Adrenal gland (tissue), 5 donors: ENCODE data around the gene PCDHGA11.

Experiments used
- POLR2A ChIP-seq, 2 donors: fragments of 450-650 bp; IDR thresholded peaks; one replicate each; pipeline ENCODE4 v1.6.1; 2017; ENCODE audit warnings: antibody characterized with exemption in 2 of 2, mild to moderate bottlenecking in 2 of 2, moderate library complexity in 1 of 2
- TF ChIP-seq, protein P1 (sequence below), 6 experiments: fragments of 450-650 bp in 4 of 6; fragments of 200-600 bp in 2 of 6; sonication (generic) in 1 of 6; IDR thresholded peaks; 1 replicate in 5 of 6; 2 replicates in 1 of 6; pipeline versions ENCODE4 v1.5.1 to v1.8.0; 2016 to 2021; ENCODE audit warnings: antibody characterized with exemption in 6 of 6, mild to moderate bottlenecking in 2 of 6, moderate library complexity in 1 of 6
- donor health status: DM: no; HTN: no; CAD: no.

DNA sequence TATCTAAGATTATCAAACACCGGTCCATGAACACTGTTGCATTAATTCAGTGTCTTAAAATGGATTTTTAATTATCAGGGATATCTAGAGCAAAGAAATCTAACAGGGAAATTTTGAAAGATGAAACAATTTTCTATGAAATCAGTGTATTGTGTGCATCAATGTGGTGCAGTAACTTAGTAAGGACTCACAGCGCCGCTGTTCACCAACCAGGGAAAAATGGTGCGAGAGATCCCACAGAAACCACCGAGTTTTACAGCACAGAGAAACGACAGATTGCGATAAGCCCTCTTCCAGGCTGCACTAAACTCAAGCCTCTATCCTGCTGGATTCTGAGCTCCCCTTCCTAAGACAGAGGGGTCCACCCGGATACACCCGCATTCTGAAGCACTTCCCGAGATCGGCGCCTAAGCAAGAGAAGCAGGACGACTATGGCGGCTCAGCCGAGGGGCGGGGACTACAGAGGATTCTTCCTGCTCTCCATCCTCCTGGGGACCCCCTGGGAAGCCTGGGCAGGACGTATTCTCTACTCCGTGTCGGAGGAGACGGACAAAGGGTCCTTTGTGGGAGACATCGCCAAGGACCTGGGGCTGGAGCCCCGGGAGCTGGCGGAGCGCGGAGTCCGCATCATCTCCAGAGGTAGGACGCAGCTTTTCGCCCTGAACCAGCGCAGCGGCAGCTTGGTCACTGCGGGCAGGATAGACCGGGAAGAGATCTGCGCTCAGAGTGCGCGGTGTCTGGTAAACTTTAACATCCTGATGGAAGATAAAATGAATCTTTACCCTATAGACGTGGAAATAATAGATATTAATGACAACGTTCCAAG lies 38.2 kb upstream of the PCDHGA11 start, which contains the start of gene PCDHGA7:
- TF ChIP-seq, protein P1, sequence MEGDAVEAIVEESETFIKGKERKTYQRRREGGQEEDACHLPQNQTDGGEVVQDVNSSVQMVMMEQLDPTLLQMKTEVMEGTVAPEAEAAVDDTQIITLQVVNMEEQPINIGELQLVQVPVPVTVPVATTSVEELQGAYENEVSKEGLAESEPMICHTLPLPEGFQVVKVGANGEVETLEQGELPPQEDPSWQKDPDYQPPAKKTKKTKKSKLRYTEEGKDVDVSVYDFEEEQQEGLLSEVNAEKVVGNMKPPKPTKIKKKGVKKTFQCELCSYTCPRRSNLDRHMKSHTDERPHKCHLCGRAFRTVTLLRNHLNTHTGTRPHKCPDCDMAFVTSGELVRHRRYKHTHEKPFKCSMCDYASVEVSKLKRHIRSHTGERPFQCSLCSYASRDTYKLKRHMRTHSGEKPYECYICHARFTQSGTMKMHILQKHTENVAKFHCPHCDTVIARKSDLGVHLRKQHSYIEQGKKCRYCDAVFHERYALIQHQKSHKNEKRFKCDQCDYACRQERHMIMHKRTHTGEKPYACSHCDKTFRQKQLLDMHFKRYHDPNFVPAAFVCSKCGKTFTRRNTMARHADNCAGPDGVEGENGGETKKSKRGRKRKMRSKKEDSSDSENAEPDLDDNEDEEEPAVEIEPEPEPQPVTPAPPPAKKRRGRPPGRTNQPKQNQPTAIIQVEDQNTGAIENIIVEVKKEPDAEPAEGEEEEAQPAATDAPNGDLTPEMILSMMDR (IDR thresholded peaks at IDR 0.05), result no peak
- no peak for TF ChIP-seq POLR2A (IDR thresholded peaks at IDR 0.05)
